B cell (primary cell): ENCODE results near the gene NAA40. TPM values are rescaled to one million over a fixed set of nuclear protein-coding genes. Genes with fewer than 3 reads are reported as not detected.

Experiments
- ATAC-seq: fragments of 200-7000 bp; cut with Tn5 transposase; one replicate; pipeline ENCODE4 v1.10.0; 2021; ENCODE audit warnings: low read depth, mild to moderate bottlenecking, moderate number of reproducible peaks, moderate library complexity
- CTCF ChIA-PET: fragments of 350-600 bp; sonication (Branson Sonifier 250); formaldehyde crosslinking; loops from one replicate; lab custom pipeline; 2021; ENCODE audit warnings: antibody characterized with exemption, inconsistent platforms; lab: Charles Lee
- POLR2A ChIA-PET: fragments of 350-600 bp; sonication (Branson Sonifier 250); formaldehyde crosslinking; loops from one replicate; lab custom pipeline; 2021; ENCODE audit warnings: antibody characterized with exemption; lab: Charles Lee
- DNase-seq: peaks from one replicate; pipeline ENCODE4 v3.0.0; 2013
- H2AFZ ChIP-seq: 2 replicates; pipeline ENCODE4 v1.6.1; 2012; ENCODE audit warnings: mild to moderate bottlenecking, low read depth, low read length; ENCODE audit not compliant: insufficient read depth, poor library complexity, severe bottlenecking
- H3K27ac ChIP-seq, 2 donors: 1 replicate in 1 of 2; 2 replicates in 1 of 2; pipeline ENCODE4 v1.5.1; 2012 to 2013; ENCODE audit warnings: low read length in 2 of 2, mild to moderate bottlenecking in 2 of 2, moderate library complexity in 1 of 2
- H3K27me3 ChIP-seq, 4 experiments: fragments of 200-600 bp in 1 of 4; sonication (generic) in 1 of 4; replicated peaks in 1 of 4; 1 replicate in 2 of 4; 2 replicates in 2 of 4; pipeline versions ENCODE4 v1.6.1 to v1.7.0; 2013 to 2016; ENCODE audit warnings: low read length in 3 of 4, mild to moderate bottlenecking in 2 of 4, mixed read lengths in 1 of 4, moderate library complexity in 1 of 4; ENCODE audit not compliant: insufficient read depth in 4 of 4, control insufficient read depth in 3 of 4; ENCODE audit errors: control extremely low read depth in 1 of 4
- H3K36me3 ChIP-seq, 2 experiments: replicated peaks in 1 of 2; 1 replicate in 1 of 2; 2 replicates in 1 of 2; pipeline versions ENCODE4 v1.6.1 to v1.7.1; 2013; ENCODE audit warnings: low read length in 1 of 2; ENCODE audit not compliant: insufficient read depth in 2 of 2, control insufficient read depth in 1 of 2; ENCODE audit errors: control extremely low read depth in 1 of 2, extremely low read depth in 1 of 2
- H3K4me1 ChIP-seq, 2 donors: fragments of 200-600 bp in 1 of 2; sonication (generic) in 1 of 2; 1 replicate in 1 of 2; 2 replicates in 1 of 2; pipeline versions ENCODE4 v1.5.1 to v1.6.1; 2013 to 2017; ENCODE audit warnings: low read length in 2 of 2; ENCODE audit not compliant: control insufficient read depth in 2 of 2, insufficient read depth in 2 of 2
- H3K4me2 ChIP-seq: replicated peaks from 2 replicates; pipeline ENCODE3; 2012; ENCODE audit warnings: mild to moderate bottlenecking, low read depth, low read length; ENCODE audit not compliant: poor library complexity, severe bottlenecking
- H3K4me3 ChIP-seq, 5 experiments: fragments of 200-600 bp in 1 of 5; sonication (generic) in 1 of 5; 1 replicate in 3 of 5; 2 replicates in 2 of 5; pipeline versions ENCODE4 v1.5.1 to v1.7.0; 2011 to 2016; ENCODE audit warnings: low read length in 4 of 5, mild to moderate bottlenecking in 4 of 5, low read depth in 2 of 5, control low read depth in 1 of 5, moderate library complexity in 1 of 5; ENCODE audit not compliant: insufficient read depth in 1 of 5; ENCODE audit errors: control extremely low read depth in 1 of 5, extremely low read depth in 1 of 5
- H3K79me2 ChIP-seq: fragments of 200-600 bp; sonication (generic); one replicate; pipeline ENCODE4 v1.6.0; 2016; ENCODE audit warnings: low read length; ENCODE audit not compliant: control insufficient read depth, insufficient read depth
- H3K9ac ChIP-seq: fragments of 200-600 bp; sonication (generic); 2 replicates; pipeline ENCODE4 v1.6.1; 2017; ENCODE audit warnings: mild to moderate bottlenecking, low read length, moderate library complexity
- H3K9me3 ChIP-seq, 3 donors: one replicate each; pipeline versions ENCODE4 v1.6.1 to v1.7.1; 2013; ENCODE audit warnings: low read length in 2 of 3; ENCODE audit not compliant: control insufficient read depth in 2 of 3, insufficient read depth in 1 of 3; ENCODE audit errors: control extremely low read depth in 1 of 3
- H4K20me1 ChIP-seq: 2 replicates; pipeline ENCODE4 v1.6.0; 2012; ENCODE audit warnings: mild to moderate bottlenecking, low read length; ENCODE audit not compliant: insufficient read depth, control insufficient read depth, poor library complexity, severe bottlenecking
- H3K27ac Mint-ChIP-seq: one replicate; pipeline ENCODE4 v1.8.0; 2021; ENCODE audit warnings: mixed read lengths
- H3K27me3 Mint-ChIP-seq: one replicate; pipeline ENCODE4 v1.8.0; 2021; ENCODE audit warnings: mixed read lengths
- H3K4me1 Mint-ChIP-seq: one replicate; pipeline ENCODE4 v1.8.0; 2021; ENCODE audit warnings: mixed read lengths
- H3K4me3 Mint-ChIP-seq: one replicate; pipeline ENCODE4 v1.8.0; 2021; ENCODE audit warnings: mixed read lengths
- H3K9me3 Mint-ChIP-seq: one replicate; pipeline ENCODE4 v1.8.0; 2022; ENCODE audit warnings: mixed read lengths; ENCODE audit not compliant: insufficient read depth
- EZH2 ChIP-seq: IDR thresholded peaks from 2 replicates; pipeline ENCODE4 v1.6.1; 2012; ENCODE audit warnings: borderline replicate concordance, low read depth, mild to moderate bottlenecking, moderate library complexity, low read length; ENCODE audit not compliant: insufficient read depth, poor library complexity, severe bottlenecking
- WGBS: methylation state at CpG from one replicate; pipeline ENCODE4 v1.1.5; 2013; ENCODE audit warnings: missing lambda C conversion rate; ENCODE audit not compliant: insufficient coverage; 5-methylcytosine and 5-hydroxymethylcytosine counted together
- intact Hi-C: fragments of 100-400 bp; cut with micrococcal nuclease; formaldehyde crosslinking; loops from one replicate; pipeline ENCODE4 v1.10.0; 2022
- polyA plus RNA-seq: library from polyadenylated mRNA; depleted of rRNA; stranded (reverse); fragments of >200 nt; gene quantifications from 2 replicates; pipeline ENCODE4 v1.2.3, GENCODE V29; 2012
- total RNA-seq, 2 donors: library from RNA; stranded (reverse); fragments of 120-200 nt in 1 of 2; gene quantifications; 1 replicate in 1 of 2; 2 replicates in 1 of 2; pipeline versions ENCODE4 v1.2.3 to v1.2.4, GENCODE V29; 2013 to 2022
- TF ChIP-seq, protein P1 (sequence below): fragments of 200-600 bp; IDR thresholded peaks from one replicate; pipeline ENCODE4 v1.8.0; 2022; ENCODE audit warnings: antibody characterized with exemption, mild to moderate bottlenecking

Gene NAA40
- total and polyA plus RNA-seq, 2 donors (not counting 1 experiment from before 2014, with no cell fraction given), result 41.3 to 47.7 TPM

DNA sequence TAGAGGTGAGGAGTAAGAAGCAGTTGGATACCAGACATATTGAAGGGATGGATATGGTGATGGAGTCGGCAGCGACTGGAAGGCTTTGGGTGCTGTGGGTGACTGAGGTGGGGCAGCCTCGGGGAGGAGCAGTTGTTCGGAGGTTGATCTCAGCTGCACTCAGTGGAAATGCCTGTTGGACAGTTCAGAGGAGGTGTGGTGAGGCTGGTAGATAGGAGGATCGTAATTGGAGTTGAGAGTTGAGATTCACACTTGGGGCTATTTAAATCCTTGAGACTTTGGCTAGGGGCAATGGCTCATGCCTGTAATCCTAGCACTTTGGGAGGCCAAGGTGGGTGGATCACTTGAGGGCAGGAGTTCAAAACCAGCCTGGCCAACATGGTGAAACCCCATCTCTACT lies 54.3 kb downstream of the NAA40 start:
- no peak overlapping the region for H2AFZ ChIP-seq
- no peak overlapping the region for H3K9ac ChIP-seq
- peaks cover 72% of the 10 kb centered on the region for H4K20me1 ChIP-seq
- no peaks in the 10 kb centered on the region for H3K27me3 ChIP-seq
- Mint-ChIP-seq H3K27ac (no peak overlapping the region), H3K9me3 (no peaks in the 10 kb centered on the region), H3K4me3 (no peak overlapping the region), H3K27me3 (no peaks in the 10 kb centered on the region), H3K4me1 (peaks cover 16% of the 10 kb centered on the region)
- no peaks in the 10 kb centered on the region for H3K4me1 ChIP-seq
- intact Hi-C loops, result no loop called here
- H3K79me2 ChIP-seq, result peaks cover 22% of the 10 kb centered on the region
- CTCF ChIA-PET, result no interaction called here
- TF ChIP-seq, protein P1, sequence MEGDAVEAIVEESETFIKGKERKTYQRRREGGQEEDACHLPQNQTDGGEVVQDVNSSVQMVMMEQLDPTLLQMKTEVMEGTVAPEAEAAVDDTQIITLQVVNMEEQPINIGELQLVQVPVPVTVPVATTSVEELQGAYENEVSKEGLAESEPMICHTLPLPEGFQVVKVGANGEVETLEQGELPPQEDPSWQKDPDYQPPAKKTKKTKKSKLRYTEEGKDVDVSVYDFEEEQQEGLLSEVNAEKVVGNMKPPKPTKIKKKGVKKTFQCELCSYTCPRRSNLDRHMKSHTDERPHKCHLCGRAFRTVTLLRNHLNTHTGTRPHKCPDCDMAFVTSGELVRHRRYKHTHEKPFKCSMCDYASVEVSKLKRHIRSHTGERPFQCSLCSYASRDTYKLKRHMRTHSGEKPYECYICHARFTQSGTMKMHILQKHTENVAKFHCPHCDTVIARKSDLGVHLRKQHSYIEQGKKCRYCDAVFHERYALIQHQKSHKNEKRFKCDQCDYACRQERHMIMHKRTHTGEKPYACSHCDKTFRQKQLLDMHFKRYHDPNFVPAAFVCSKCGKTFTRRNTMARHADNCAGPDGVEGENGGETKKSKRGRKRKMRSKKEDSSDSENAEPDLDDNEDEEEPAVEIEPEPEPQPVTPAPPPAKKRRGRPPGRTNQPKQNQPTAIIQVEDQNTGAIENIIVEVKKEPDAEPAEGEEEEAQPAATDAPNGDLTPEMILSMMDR, result no peak
- no peak for TF ChIP-seq EZH2
- ATAC-seq (no peak), DNase-seq (no peak)
- 93% methylated on average over 5 of the region's 5 CpGs for WGBS
- no peaks in the 10 kb centered on the region for H3K9me3 ChIP-seq
- POLR2A ChIA-PET, result no interaction called here
- no peak overlapping the region for H3K4me2 ChIP-seq
- H3K4me3 ChIP-seq, result no peak overlapping the region
- H3K27ac ChIP-seq, result no peak overlapping the region
- peaks cover 4 to 54% of the 10 kb centered on the region in 2 experiments for H3K36me3 ChIP-seq

DNA sequence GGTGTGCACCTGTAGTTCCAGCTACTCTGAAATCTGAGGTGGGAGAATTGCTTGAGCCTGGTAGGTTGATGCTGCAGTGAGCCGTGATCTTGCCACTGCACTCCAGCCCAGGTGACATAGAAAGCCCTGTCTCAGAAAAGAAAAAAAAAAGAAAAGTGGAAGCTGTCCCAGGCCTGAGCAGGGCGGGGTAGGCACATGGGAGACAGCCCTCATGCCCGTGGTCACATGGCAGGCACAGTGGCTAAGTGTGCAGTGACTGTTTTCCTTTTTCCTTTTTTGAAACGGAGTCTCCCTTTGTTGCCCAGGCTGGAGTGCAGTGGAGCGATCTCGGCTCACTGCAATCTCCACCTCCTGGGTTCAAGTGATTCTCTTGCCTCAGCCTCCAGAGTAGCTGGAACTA lies 55.2 kb downstream of the NAA40 start:
- Histone ChIP-seq H3K9ac (no peak overlapping the region), H2AFZ (no peak overlapping the region), H3K27me3 (peaks cover 0 to 2% (median 0%) of the 10 kb centered on the region in 4 experiments), H3K27ac (no peak overlapping the region), H3K9me3 (no peaks in the 10 kb centered on the region), H3K4me1 (peaks cover 5 to 6% of the 10 kb centered on the region in 2 donors), H3K4me2 (no peak overlapping the region), H3K4me3 (no peak overlapping the region), H3K79me2 (peaks cover 13% of the 10 kb centered on the region), H4K20me1 (peaks cover 73% of the 10 kb centered on the region), H3K36me3 (peaks cover 3 to 47% of the 10 kb centered on the region in 2 experiments)
- whole genome bisulfite sequencing, result 88% methylated on average over 3 of the region's 6 CpGs
- DNase-seq (no peak), ATAC-seq (no peak)
- POLR2A ChIA-PET, result no interaction called here
- Mint-ChIP-seq H3K4me3 (no peak overlapping the region), H3K27me3 (no peaks in the 10 kb centered on the region), H3K4me1 (peaks cover 15% of the 10 kb centered on the region), H3K27ac (no peak overlapping the region), H3K9me3 (no peaks in the 10 kb centered on the region)
- CTCF ChIA-PET, result no interaction called here
- no peak for TF ChIP-seq EZH2
- TF ChIP-seq, protein P1, result no peak
- intact Hi-C loops, result no loop called here
